ENCODE measurements around the gene MX1. TPM values are rescaled to one million over a fixed set of nuclear protein-coding genes. Genes with fewer than 3 reads are reported as not detected.

MX1 gene
- total RNA-seq, 1 experiment from 2014 or later, result 1.2 TPM

- ChIA-PET POLR2A (ENCODE audit: low non-redundant PET) (no interaction called here), CTCF (no interaction called here)
- no peaks in the 10 kb centered on the region for H3K27me3 ChIP-seq (replicated peaks; ENCODE audit: insufficient read depth, low read depth, low read length, poor library complexity)
- no peak for DNase-seq (ENCODE audit: low spot score)
- H3K9me3 ChIP-seq (ENCODE audit: low read depth, low read length, poor library complexity, severe bottlenecking), result no peaks in the 10 kb centered on the region
- TF ChIP-seq CTCF (conservative IDR thresholded peaks at IDR 0.05; ENCODE audit: low read depth, low read length) (no peak), EZH2 (IDR thresholded peaks at IDR 0.05; ENCODE audit: borderline replicate concordance, low read depth, low read length, poor library complexity, severe bottlenecking) (no peak)
- H3K4me1 ChIP-seq (ENCODE audit: insufficient read depth, low read length, poor library complexity, severe bottlenecking), result no peaks in the 10 kb centered on the region
- no peaks in the 10 kb centered on the region for H3K36me3 ChIP-seq (ENCODE audit: insufficient read depth, low read length, poor library complexity, severe bottlenecking)
- no peak overlapping the region for H3K27ac ChIP-seq (ENCODE audit: low read depth, low read length, poor library complexity, severe bottlenecking)
- BruUV-seq (replicated peaks), result no TSS peak
- intact Hi-C loops (cut with micrococcal nuclease; ENCODE audit: unreplicated experiment), result no loop called here
- no peak overlapping the region for H3K4me3 ChIP-seq (ENCODE audit: low read depth, low read length, poor library complexity, severe bottlenecking)
Measured at GRCh38 chr21:41488080-41488479, 62.0 kb downstream of the MX1 start.

GRCh38 chr21:41489329-41489728 is 63.3 kb downstream of the MX1 start:
- TF ChIP-seq EZH2 (IDR thresholded peaks at IDR 0.05; ENCODE audit: borderline replicate concordance, low read depth, low read length, poor library complexity, severe bottlenecking) (no peak), CTCF (conservative IDR thresholded peaks at IDR 0.05; ENCODE audit: low read depth, low read length) (no peak)
- ChIA-PET CTCF (no interaction called here), POLR2A (ENCODE audit: low non-redundant PET) (no interaction called here)
- H3K36me3 ChIP-seq (ENCODE audit: insufficient read depth, low read length, poor library complexity, severe bottlenecking), result no peaks in the 10 kb centered on the region
- DNase-seq (ENCODE audit: low spot score), result no peak
- no peaks in the 10 kb centered on the region for H3K27me3 ChIP-seq (replicated peaks; ENCODE audit: insufficient read depth, low read depth, low read length, poor library complexity)
- H3K4me3 ChIP-seq (ENCODE audit: low read depth, low read length, poor library complexity, severe bottlenecking), result no peak overlapping the region
- no peaks in the 10 kb centered on the region for H3K4me1 ChIP-seq (ENCODE audit: insufficient read depth, low read length, poor library complexity, severe bottlenecking)
- no TSS peak for BruUV-seq (replicated peaks)
- intact Hi-C loops (cut with micrococcal nuclease; ENCODE audit: unreplicated experiment), result no loop called here
- no peaks in the 10 kb centered on the region for H3K9me3 ChIP-seq (ENCODE audit: low read depth, low read length, poor library complexity, severe bottlenecking)
- H3K27ac ChIP-seq (ENCODE audit: low read depth, low read length, poor library complexity, severe bottlenecking), result no peak overlapping the region

- intact Hi-C loops (cut with micrococcal nuclease; ENCODE audit: unreplicated experiment), result no loop called here
- Histone ChIP-seq H3K36me3 (ENCODE audit: insufficient read depth, low read length, poor library complexity, severe bottlenecking) (no peaks in the 10 kb centered on the region), H3K27ac (ENCODE audit: low read depth, low read length, poor library complexity, severe bottlenecking) (no peak overlapping the region), H3K27me3 (replicated peaks; ENCODE audit: insufficient read depth, low read depth, low read length, poor library complexity) (no peaks in the 10 kb centered on the region), H3K9me3 (ENCODE audit: low read depth, low read length, poor library complexity, severe bottlenecking) (no peaks in the 10 kb centered on the region), H3K4me1 (ENCODE audit: insufficient read depth, low read length, poor library complexity, severe bottlenecking) (no peaks in the 10 kb centered on the region), H3K4me3 (ENCODE audit: low read depth, low read length, poor library complexity, severe bottlenecking) (no peak overlapping the region)
- TF ChIP-seq CTCF (conservative IDR thresholded peaks at IDR 0.05; ENCODE audit: low read depth, low read length) (no peak), EZH2 (IDR thresholded peaks at IDR 0.05; ENCODE audit: borderline replicate concordance, low read depth, low read length, poor library complexity, severe bottlenecking) (no peak)
- BruUV-seq (replicated peaks), result no TSS peak
- POLR2A ChIA-PET (ENCODE audit: low non-redundant PET), result no interaction called here
- CTCF ChIA-PET, result no interaction called here
- no peak for DNase-seq (ENCODE audit: low spot score)
Measured at GRCh38 chr21:41490330-41490729, 64.3 kb downstream of the MX1 start.
